GM10248 (cell line): ENCODE data around the gene SBNO2.
"Not testable (repeated sequence)": the region's sequence is repeated elsewhere in the genome, so short reads cannot be mapped to it uniquely, and the experiment has no call there.

Source experiments
- CTCF ChIA-PET: fragments of 300-600 bp; sonication (Branson Sonifier 250); formaldehyde crosslinking; extraction: SDS; loops from one replicate; lab custom pipeline; 2021; ENCODE audit warnings: antibody characterized with exemption; lab: Yijun Ruan, JAX
- POLR2A ChIA-PET: fragments of 350-650 bp; sonication (Branson Sonifier 250); formaldehyde crosslinking; extraction: SDS; loops from one replicate; lab custom pipeline; 2020; ENCODE audit warnings: antibody characterized with exemption; lab: Yijun Ruan, JAX
- DNase-seq: peaks from one replicate; pipeline ENCODE4 v3.0.0; 2012; ENCODE audit errors: extremely low spot score
- CTCF ChIP-seq: IDR thresholded peaks from 2 replicates; pipeline ENCODE4 v1.5.1; 2012; ENCODE audit warnings: mild to moderate bottlenecking, low read depth; ENCODE audit errors: extremely low read depth, missing control alignments, control extremely low read depth

Gene SBNO2

GRCh38 chr19:1115646-1116420 is 58.2 kb downstream of the SBNO2 start:
- TF ChIP-seq CTCF, result no peak
- no peak for DNase-seq
- POLR2A ChIA-PET, result no interaction called here
- CTCF ChIA-PET, result interaction anchor here (0.6 to 1.7 kb wide), 2 partner anchors 14 to 15 kb away, joined by 3 to 9 read pairs; no protein-coding TSS in a partner anchor

GRCh38 chr19:1114728-1115127 is 59.3 kb downstream of the SBNO2 start:
- not testable (repeated sequence) for DNase-seq
- ChIA-PET CTCF (interaction anchor here (1.7 to 2.5 kb wide), 3 partner anchors 9 to 104 kb away, joined by 5 to 45 read pairs (median 9); no protein-coding TSS in a partner anchor), POLR2A (interaction anchor here (1.1 kb wide), 1 partner anchor 16 kb away, joined by 3 read pairs; no protein-coding TSS in a partner anchor)

GRCh38 chr19:1113986-1114483 is 60.0 kb downstream of the SBNO2 start:
- DNase-seq, result no peak
- ChIA-PET CTCF (interaction anchor here (0.7 to 4.0 kb wide), 37 partner anchors 10 to 226 kb away, joined by 3 to 45 read pairs (median 5); partner anchors contain the start of genes ABCA7, ARHGAP45, ATP5F1D and CBARP), POLR2A (interaction anchor here (1.1 kb wide), 1 partner anchor 17 kb away, joined by 3 read pairs; no protein-coding TSS in a partner anchor)
- TF ChIP-seq CTCF, result no peak

GRCh38 chr19:1113030-1113985 is 60.8 kb downstream of the SBNO2 start:
- peak; percentile 97 for DNase-seq
- TF ChIP-seq CTCF, result peak; percentile 85
- POLR2A ChIA-PET, result no interaction called here
- CTCF ChIA-PET, result interaction anchor here (0.7 to 4.0 kb wide), 41 partner anchors 10 to 339 kb away, joined by 3 to 45 read pairs (median 5); partner anchors contain the start of genes ABCA7, ARHGAP45, ATP5F1D and CBARP

GRCh38 chr19:1112268-1113029 is 61.6 kb downstream of the SBNO2 start:
- ChIA-PET CTCF (interaction anchor here (1.1 to 4.0 kb wide), 24 partner anchors 9 to 340 kb away, joined by 3 to 45 read pairs (median 5); partner anchors contain the start of genes ABCA7, ARHGAP45, ATP5F1D and CNN2), POLR2A (interaction anchor here (0.8 kb wide), 2 partner anchors 19 to 82 kb away, joined by 4 to 5 read pairs; no protein-coding TSS in a partner anchor)
- no peak for DNase-seq

More at GRCh38 chr19:1112268-1113029, 61.6 kb downstream of the SBNO2 start:
- no peak for TF ChIP-seq CTCF
